NCI-H510A treated with DMSO at 0.1 percent for 48 hours (cell line): ENCODE results near the gene PLXDC2.
A peak's percentile ranks its signal among the peaks of the same experiment; 100 is the strongest.

ENCODE experiments used
- DNase-seq: peaks from one replicate; lab custom pipeline; 2025; lab: John Stamatoyannopoulos, UW

Gene PLXDC2

DNA sequence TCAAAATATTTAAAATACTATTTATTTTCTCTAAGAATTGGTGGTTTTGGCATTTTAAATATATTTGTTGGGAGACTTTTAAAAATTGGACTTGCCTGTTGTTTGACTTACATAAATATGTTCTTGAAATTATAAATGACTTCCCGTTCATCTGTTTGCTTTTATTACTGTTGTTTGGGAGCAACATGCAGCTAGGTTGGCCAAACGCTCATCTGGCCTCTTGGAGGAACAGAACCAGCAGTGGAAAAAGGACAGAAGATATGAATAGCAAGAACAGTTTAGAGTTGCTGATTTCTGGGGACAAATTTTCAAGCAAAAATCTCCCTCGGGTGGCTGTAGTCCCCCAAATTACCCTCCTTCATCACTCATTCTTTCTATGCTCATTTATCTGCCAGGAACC lies 41.6 kb downstream of the PLXDC2 start:
- no peak for DNase-seq

DNA sequence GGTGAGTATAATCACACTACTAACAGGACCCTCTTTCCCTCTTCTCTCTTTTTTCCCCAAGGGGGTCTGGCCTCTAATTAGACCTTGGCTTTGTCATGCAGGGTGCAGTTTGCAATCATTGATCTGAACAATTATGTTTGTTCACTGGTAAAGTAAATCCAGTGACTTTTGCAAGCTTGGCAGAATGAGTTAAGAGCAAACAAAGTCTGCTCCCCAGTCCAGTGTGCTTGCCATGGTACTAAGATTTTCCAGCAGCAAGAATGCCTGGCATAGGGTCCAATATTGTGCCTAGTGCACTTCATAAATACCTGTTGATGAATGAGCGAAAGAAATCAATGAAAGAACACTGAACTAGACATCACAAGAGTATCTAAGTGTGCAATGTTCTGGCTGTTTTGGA lies 43.9 kb downstream of the PLXDC2 start:
- DNase-seq: no peak

DNA sequence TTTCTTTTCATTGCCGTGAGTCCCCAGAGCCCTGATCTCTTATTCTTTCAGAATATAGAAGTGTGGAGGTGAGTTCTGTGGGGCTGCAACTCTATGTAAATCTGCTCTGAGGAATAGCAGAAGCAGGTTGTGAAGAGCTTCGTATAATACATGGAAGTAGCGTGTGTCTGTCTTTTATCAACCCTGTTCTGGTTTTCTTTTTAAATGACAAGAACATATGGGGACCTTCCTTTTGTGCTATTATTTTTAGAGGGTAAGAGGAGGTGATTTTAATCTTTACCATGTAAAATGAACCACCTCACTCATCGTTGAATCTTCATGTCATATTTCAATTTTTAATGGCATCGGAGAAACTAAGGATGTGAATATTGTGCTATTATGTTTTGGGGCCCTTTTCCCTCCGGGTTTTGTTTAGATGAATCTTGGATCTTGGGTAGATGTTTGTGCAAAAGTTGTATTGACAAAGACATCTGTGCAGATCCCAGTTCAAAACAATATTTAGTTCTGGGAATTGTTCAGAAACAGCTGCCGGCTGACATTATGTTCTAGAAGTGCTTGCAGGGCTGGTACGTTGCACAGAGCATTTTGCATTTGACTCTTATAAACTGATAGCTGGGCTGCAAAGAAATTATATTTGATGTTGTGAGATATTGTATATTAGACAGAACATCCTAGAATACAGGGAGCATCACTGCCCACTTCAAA lies 46.7 kb downstream of the PLXDC2 start:
- no peak for DNase-seq

DNA sequence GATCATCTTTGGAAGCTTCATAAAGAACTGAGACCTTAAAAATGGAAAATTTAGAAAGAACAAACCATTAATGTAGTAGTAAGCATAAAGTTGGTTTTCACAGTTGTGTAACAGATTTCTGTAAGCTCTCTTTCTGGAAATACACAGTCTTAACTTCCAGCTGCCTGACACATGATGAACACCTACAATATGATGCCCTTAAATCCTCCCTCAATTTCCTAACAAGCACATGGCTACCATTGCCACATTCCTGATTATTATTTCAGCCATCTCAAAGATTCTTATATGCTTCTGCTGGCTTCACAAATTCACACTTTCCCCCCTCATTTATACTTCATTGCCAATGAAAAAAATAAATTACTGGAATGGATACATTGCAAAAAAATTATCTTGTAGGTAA lies 49.4 kb downstream of the PLXDC2 start:
- DNase-seq: no peak

DNA sequence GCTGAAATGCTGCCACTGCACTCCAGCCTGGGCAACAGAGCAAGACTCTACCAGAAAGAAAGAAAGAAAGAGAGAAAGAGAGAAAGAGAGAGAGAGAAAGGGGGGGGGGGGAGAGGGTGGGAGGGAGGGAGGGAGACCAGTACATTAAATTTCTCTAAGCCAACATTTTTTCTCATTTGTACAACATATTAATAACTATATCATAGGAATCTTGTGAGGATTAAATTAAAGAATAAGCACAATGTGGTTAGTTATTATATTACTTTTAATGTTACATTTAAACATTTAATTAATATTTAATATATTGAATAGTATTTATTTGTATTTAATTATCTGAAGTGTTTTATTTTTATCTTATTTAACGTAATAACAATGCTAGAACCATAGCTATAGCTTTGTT lies 53.1 kb downstream of the PLXDC2 start:
- DNase-seq: no peak

DNA sequence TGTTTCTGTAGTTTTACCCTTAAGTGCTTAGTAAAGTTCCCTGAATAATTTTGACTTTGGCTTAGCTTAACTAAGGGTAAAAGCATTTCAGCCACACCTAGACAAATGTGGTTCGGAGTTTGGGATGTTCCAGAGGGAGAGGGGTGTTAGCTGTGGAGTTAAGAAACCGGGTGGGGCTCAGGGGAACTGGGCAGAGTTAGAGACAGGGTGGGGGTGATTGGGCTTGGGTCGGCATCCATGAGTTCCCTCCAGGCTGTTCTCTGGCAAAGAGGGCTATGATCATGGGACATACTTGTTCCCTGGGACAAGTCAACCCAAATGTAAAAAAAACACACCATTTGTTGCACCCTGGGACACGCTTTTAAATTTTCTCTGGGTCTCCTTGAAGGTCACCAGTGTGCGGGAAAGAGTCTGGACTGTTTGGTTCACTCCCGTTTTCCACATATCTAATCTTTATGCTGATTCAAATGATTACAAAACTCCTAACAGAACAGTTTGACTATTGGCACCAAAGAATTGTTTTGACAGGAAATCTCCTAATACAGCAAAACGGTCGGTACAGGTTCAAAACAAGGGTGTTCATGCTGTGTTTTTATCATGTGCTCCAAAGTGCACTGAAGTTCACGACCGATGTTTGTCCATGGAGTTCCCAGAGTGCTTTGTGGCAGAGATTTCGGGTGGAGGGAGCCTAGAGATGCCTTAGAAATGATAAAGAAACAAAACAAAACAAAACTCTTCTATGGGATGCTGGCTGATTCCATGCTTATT lies 56.5 kb downstream of the PLXDC2 start:
- no peak for DNase-seq

DNA sequence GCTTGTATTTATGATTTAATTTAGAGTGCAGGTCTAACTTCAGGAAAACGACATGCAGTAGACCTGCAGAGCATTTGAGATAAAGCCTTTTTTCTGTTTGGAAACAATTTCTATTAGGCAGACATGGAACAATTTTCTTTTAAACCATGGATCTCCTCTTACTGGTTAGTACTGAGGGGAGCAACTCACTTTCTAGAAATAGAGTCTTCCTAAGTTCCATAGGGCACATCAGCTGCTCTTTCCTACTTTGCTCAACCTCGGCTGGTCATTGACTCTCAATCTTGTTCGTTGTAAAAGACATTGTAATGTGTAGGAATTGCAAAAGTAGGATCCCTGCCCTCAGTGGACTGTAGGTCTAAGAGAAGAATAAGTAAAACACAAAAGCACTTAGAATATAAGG lies 58.0 kb downstream of the PLXDC2 start:
- no peak for DNase-seq

DNA sequence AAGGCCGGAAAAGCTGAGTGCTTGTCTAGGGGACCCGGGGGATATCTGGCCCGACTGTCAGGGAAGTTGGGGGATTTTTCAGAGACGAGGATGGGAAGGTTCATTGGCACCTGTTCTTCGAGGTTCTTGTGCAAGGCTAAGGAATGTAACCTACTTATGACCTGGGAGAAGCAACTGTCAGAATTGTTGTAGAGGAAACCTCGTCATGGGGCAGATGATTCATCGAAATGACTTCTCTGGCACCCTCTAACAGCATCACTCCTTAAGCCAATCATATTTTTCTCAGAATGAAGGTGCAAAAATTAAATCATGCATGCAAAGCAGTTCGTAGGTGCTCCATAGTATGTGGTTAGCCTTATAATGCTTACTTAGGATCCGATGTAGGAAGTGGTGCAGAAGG lies 58.6 kb downstream of the PLXDC2 start:
- DNase-seq: no peak

DNA sequence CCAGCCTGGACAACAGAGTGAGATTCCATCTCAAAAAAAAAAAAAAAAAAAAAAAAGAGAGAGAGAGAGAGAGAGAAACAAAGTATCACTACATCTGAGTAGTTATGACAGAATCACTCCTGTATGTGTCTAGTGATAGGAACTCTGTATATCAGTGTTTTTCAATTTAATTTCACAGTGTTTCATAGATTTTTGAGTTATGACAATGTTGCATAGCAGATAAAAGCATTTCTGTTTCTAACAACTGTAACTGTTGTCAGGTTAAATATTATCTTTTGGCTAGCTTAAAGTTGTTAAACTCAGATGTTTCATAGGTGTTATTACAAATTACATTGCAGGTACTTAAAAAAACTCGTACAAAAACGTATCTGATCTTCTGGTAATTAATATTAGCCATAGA lies 60.3 kb downstream of the PLXDC2 start:
- DNase-seq: no peak

DNA sequence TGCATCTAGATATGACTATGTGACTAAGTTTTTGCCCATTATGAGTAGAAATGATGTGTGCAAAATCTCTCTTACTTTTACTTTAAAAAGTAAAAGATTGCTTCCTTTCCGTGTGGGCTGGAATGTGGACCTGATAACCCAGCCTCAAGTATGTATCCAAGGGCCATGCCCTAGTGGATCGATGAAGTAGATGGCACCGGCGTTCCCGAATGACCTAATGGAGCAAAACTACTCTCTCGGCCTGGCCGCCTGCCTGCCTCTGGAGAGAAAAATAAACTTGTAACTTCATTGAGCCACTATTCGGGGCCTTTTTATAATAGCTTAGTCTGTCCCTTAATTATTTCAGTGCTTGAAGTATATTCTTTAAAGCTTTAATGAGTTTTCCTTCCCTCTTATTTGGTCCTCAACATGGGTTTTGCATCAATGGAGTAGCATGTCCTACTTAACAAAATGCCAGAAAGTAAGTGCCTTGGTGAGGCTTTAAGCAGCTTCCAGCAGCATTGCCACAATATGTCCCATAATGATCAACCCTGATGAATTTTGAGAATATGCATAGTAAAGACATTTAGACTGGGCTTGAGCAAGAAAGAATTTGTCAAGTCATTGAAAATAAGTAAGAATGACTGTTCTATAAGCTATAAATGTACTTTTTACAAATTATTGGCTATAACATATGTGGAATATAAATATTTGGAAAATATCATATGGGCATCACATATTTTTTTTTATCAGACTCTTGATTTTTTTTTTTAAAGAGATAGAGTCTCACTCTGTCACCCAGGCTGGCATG lies 61.4 kb downstream of the PLXDC2 start:
- no peak for DNase-seq

DNA sequence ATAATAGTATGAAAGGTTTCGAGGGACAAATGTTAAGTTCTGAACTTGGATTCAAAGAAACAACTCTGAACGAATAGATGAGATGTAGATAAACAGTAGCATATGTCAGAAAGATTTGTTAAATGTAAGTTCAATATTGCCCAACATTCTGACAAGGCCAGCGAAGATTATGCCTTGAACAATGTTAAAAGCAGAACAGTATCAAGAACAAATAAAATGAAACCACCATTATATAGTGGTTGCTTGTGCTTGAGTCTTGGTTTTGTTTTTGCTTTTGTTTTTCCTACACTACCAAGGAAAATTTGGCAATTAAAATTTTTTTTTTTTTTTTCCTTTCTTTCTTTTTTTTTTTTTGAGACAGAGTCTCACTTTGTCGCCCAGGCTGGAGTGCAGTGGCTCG lies 66.4 kb downstream of the PLXDC2 start:
- DNase-seq: no peak

DNA sequence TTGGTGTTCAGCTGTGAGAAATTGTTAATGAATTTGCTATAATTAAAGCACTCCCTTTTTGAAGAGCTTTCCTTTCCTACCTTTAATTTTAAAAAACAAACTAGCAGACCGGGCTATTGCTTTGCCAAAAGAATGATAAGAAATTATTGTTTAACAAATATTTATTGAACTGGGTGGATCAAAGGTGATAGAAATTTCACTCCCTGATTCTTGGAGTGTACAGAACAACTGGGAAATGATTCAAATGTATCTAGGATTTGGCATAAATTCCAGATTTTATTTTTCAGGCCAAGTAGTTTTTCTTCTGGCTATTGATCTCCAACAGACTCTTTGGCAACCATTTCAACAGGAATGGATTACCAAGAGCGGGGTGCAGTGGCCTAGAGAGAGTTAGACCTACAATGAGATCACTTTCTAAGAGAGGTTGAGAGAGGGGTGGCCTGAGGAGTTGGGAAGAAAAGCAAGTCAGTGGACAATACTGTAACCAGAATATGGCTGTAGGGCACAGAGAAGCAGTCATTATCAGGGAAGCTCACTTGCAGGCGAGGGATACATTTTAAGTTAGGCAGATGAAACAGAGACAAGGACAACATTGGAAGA lies 71.9 kb downstream of the PLXDC2 start:
- no peak for DNase-seq

DNA sequence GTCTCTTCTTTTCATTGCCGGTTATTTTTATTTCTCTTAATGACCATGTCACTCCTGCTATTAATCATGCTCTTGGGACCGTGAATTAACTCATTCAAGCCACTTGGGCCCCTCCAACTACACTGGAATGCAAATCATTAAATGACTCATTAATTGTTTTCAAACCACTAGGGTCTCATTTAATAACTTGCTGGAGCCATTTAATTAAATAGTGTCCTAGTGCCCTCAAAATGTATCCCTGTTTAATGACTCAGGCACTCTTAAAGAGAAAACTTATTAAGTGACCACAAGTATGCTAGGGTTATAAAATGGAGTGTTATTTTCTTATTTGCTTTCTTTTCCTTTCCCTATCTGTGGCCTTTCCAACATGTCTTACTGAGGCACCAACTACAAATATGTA lies 73.0 kb downstream of the PLXDC2 start:
- DNase-seq: no peak

DNA sequence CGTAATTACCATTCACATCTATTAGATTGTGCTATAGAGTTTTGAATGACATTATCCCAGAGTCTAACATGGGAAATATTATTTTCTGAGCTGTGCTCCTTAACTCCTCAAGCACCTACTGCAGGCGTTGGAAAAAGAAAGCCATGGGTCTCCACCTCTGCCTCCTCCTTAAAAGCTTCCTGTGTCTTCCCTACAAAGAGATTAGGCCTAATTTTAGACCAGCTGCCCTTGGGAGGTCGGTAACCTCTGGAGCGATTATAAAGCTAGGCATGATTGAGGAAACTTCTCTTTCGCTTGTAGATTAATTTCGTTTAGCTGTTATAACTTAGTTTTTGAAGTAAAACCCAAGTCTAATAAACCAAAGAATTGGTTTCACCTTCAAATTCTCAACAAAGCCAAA lies 75.2 kb downstream of the PLXDC2 start:
- no peak for DNase-seq

DNA sequence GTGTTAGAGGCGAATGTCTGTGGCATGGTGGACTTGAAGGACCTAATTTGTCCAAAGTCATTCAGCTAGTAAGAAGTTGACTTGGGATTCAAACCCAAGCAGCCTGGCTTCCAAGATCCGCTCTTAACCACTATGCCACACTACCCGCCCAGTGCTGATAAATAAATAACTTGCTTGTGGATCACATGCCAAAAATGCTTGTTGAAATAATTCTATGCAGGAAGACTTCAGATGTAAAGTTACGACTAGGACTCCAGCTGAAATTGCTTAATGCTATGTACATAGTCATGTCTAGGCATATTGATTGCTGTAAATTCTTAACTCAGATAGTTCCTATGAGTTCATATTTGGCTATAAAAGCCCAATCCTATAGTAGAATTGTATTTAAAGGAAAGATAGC lies 76.0 kb downstream of the PLXDC2 start:
- DNase-seq: no peak

DNA sequence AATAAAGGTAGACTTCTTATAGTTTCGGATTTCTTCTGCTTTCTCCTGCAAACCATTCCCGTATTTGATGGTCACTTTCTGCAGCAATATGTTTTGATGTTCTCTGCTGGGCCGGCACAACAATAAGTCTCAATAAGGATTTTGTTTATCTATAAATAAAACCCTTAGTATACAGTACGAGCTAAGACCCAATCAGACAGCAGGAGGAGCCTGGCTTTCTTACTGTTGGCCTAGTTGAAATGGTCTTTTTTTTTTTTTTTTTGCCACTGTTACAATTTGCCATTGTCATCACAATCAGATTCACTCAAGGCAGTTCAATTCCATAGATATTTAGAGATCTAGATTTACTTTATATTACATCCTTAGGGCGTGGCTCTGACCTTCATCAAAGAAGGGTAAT lies 76.4 kb downstream of the PLXDC2 start:
- no peak for DNase-seq

DNA sequence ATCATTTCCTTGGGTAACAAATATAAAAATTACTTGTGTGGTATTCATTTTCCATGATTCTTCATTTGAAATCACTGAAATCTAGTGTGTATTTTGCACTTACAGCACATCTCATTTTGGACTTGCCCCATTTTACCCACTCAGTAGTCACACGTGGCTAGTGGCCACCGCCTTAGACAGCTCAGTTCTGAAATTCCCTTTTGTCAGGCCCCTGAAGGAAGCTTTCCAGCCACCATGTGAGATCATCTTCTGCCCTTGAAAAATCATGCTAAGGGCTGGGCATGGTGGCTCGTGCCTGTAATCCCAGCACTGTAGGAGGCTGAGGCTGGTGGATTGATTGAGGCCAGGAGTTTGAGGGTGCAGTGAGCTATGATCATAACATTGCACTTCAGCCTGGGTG lies 79.3 kb downstream of the PLXDC2 start:
- no peak for DNase-seq

DNA sequence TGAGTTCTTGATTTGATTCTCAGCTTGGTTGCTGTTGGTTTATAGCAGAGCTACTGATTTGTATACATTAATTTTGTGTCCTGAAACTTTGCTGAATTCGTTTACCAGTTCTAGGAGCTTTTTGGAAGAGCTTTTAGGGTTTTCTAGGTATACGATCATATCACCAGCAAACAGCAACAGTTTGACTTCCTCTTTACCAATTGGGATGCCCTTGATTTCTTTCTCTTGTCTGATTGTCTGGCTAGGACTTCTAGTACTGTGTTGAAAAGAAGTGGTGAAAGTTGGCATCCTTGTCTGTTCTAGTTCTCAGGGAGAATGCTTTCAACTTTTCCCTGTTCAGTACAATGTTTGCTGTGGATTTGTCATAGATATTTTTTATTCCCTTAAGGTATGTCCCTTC lies 86.2 kb downstream of the PLXDC2 start:
- no peak for DNase-seq

DNA sequence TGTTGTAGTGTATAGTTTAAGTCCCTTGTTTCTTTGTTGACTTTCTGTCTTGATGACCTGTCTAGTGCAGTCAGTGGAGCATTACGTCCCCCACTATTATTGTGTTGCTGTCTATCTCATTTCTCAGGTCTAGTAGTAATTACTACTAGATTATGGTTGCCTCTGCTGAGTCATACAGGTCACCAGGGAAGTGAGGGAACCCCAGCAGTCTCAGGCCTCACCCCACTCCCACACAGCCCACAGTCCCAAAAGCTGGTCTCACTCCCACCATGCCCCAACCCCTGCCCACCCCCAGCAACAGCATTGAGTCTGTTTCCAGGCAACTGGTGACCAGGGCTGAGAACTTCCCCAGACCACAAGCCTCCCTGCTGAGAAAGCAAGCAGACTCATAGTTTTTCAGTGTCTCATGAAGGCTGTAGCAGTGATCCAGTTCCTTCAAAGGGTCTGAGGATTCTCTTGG lies 88.0 kb downstream of the PLXDC2 start:
- DNase-seq: peak; percentile 36

DNA sequence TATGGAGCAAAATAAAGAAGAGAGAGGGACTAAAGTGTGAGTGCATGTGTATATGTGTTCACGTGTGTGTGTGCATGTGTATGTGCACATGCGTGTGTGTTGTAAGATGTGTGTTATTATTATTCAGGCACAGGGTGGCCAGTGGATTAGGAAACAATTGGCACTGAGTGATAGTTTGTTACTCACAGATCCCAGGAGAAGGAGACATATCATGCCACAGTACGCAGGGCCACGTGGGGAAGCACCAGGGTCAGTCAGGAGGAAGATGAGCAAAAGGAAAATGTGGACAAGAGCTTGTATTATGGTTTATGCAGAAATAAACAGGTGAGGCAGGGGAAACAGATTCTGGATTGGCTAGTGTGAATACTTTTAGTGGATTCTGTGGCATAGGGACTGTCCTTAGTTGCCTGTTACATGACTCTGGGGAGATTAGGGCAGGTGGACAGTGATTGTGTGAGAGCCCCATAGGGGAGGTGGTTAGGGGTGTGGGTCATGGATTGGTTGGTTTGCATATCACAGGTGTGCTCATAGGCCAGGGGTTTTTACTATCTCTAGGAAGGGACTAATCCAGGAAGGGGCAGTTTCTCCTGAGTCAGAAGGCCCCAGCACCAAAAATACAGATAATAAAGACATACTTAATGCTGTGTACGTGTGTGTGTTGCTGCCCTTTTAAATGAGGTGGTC lies 90.0 kb downstream of the PLXDC2 start:
- DNase-seq: no peak

DNA sequence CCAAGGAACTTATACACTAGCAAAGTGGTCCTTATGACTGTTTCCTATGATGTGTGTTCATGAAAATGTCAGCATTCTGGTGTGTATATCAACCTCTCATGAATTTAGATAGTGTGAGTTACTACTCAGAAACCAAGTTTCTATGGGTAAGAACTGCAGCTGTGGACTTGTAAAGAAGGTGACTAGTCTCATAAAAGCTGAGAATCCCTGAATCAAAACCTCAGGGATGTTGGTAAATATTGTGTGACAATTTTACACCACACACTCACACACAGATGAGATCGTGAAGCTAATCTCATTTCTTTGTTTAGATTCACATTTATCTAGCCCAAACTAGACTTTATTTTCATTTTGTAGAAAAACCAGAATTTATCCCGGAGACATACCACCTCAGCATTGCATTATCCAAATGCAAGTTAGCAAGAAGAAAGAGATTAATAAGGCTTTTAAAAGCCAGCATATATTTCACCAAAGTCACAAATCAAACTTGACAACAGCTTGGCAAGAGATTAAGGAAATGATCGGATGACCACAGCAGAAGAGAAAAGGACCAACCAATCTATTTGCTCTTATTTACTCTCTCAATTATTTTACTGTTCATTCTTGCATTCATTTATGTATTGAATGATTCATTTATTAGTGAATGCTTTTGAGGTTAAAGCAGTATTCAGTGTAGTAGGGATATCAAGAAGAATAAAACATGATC lies 92.9 kb downstream of the PLXDC2 start:
- DNase-seq: no peak
